ENCODE measurements around the gene EMD. TPM values are rescaled to one million over a fixed set of nuclear protein-coding genes. Genes with fewer than 3 reads are reported as not detected.
"Not testable (repeated sequence)": the region's sequence is repeated elsewhere in the genome, so short reads cannot be mapped to it uniquely, and the experiment has no call there.

EMD gene
- total and polyA plus RNA-seq, 2 donors (not counting 1 experiment from before 2014, with no cell fraction given) = 81.7 to 132 TPM

GRCh38 chrX:154389812-154390747 is 11.0 kb downstream of the EMD start:
- ATAC-seq (ENCODE audit: low read depth) = peak; percentile 71
- H3K4me3 ChIP-seq (ENCODE audit: control extremely low read depth in 1 of 5, extremely low read depth in 1 of 5, insufficient read depth in 1 of 5, low read depth in 2 of 5, low read length in 4 of 5); H3K4me1 ChIP-seq (ENCODE audit: control insufficient read depth in 2 of 2, insufficient read depth in 2 of 2, low read length in 2 of 2); H3K9ac ChIP-seq (ENCODE audit: low read length); H4K20me1 ChIP-seq (ENCODE audit: control insufficient read depth, insufficient read depth, low read length, poor library complexity, severe bottlenecking); H3K27me3 ChIP-seq (replicated peaks in 1 of 4; ENCODE audit: control extremely low read depth in 1 of 4, control insufficient read depth in 3 of 4, insufficient read depth in 4 of 4, low read length in 3 of 4); H3K4me1 Mint-ChIP-seq; H3K4me3 Mint-ChIP-seq; H3K27me3 Mint-ChIP-seq; H2AFZ ChIP-seq (ENCODE audit: insufficient read depth, low read depth, low read length, poor library complexity, severe bottlenecking); H3K27ac Mint-ChIP-seq; H3K9me3 ChIP-seq (ENCODE audit: control extremely low read depth in 1 of 3, control insufficient read depth in 2 of 3, insufficient read depth in 1 of 3, low read length in 2 of 3); DNase-seq; CTCF ChIA-PET; H3K36me3 ChIP-seq (replicated peaks in 1 of 2; ENCODE audit: control extremely low read depth in 1 of 2, control insufficient read depth in 1 of 2, extremely low read depth in 1 of 2, insufficient read depth in 2 of 2, low read length in 1 of 2); intact Hi-C loops (cut with micrococcal nuclease); H3K9me3 Mint-ChIP-seq (ENCODE audit: insufficient read depth); H3K79me2 ChIP-seq (ENCODE audit: control insufficient read depth, insufficient read depth, low read length); H3K4me2 ChIP-seq (replicated peaks; ENCODE audit: low read depth, low read length, poor library complexity, severe bottlenecking); POLR2A ChIA-PET: not testable (repeated sequence)
- 0% methylated on average over 7 of the region's 121 CpGs for WGBS (ENCODE audit: insufficient coverage)
- peak overlapping the region in 1 of 2 donors; percentile 38 for H3K27ac ChIP-seq (ENCODE audit: low read length in 2 of 2)

- H3K27ac Mint-ChIP-seq; H3K4me2 ChIP-seq (replicated peaks; ENCODE audit: low read depth, low read length, poor library complexity, severe bottlenecking); H2AFZ ChIP-seq (ENCODE audit: insufficient read depth, low read depth, low read length, poor library complexity, severe bottlenecking); CTCF ChIA-PET; H3K9me3 ChIP-seq (ENCODE audit: control extremely low read depth in 1 of 3, control insufficient read depth in 2 of 3, insufficient read depth in 1 of 3, low read length in 2 of 3); H3K4me3 Mint-ChIP-seq; H3K27me3 ChIP-seq (replicated peaks in 1 of 4; ENCODE audit: control extremely low read depth in 1 of 4, control insufficient read depth in 3 of 4, insufficient read depth in 4 of 4, low read length in 3 of 4); H3K27me3 Mint-ChIP-seq; H3K9me3 Mint-ChIP-seq (ENCODE audit: insufficient read depth); DNase-seq; H3K4me3 ChIP-seq (ENCODE audit: control extremely low read depth in 1 of 5, extremely low read depth in 1 of 5, insufficient read depth in 1 of 5, low read depth in 2 of 5, low read length in 4 of 5); H3K27ac ChIP-seq (ENCODE audit: low read length in 2 of 2); H3K79me2 ChIP-seq (ENCODE audit: control insufficient read depth, insufficient read depth, low read length); ATAC-seq (ENCODE audit: low read depth); H3K9ac ChIP-seq (ENCODE audit: low read length): not testable (repeated sequence)
- peaks cover 16% of the 10 kb centered on the region for H3K4me1 Mint-ChIP-seq
- WGBS (ENCODE audit: insufficient coverage) = 99% methylated on average over 10 of the region's 17 CpGs
- peaks cover 12 to 20% of the 10 kb centered on the region in 2 donors for H3K4me1 ChIP-seq (ENCODE audit: control insufficient read depth in 2 of 2, insufficient read depth in 2 of 2, low read length in 2 of 2)
- H3K36me3 ChIP-seq (replicated peaks in 1 of 2; ENCODE audit: control extremely low read depth in 1 of 2, control insufficient read depth in 1 of 2, extremely low read depth in 1 of 2, insufficient read depth in 2 of 2, low read length in 1 of 2) = peaks cover 0 to 20% of the 10 kb centered on the region in 2 experiments
- intact Hi-C loops (cut with micrococcal nuclease) = loop anchor here (5.0 kb wide), 2 partner anchors 96 to 121 kb away; partner anchors contain the start of genes FAM3A and SLC10A3
- peaks cover 28% of the 10 kb centered on the region for H4K20me1 ChIP-seq (ENCODE audit: control insufficient read depth, insufficient read depth, low read length, poor library complexity, severe bottlenecking)
- POLR2A ChIA-PET = interaction anchor here (0.9 to 2.8 kb wide), 2 partner anchors 13 to 18 kb away, joined by 3 to 7 read pairs; partner anchors contain the start of gene EMD
Measured at GRCh38 chrX:154396363-154396762, 17.3 kb downstream of the EMD start.

All from B cell (primary cell).